Activated T-helper 1 cell treated with anti-CD3 and anti-CD28 coated beads, Interleukin-12 subunit alpha, Interleukin-12 subunit beta, Interleukin-2, Interleukin-4 antibody, amounts not matched to agents 30 ng/mL and 10 ng/mL and 1 ng/mL, durations not matched to agents 14 hours and 24 hours and 36 hours (primary cell): Measurements from ENCODE around the gene NEUROG1. TPM values are rescaled to one million over a fixed set of nuclear protein-coding genes. Genes with fewer than 3 reads are reported as not detected.

Experiments used
- DNase-seq: peaks from one replicate; pipeline ENCODE4 v3.0.0; 2021; ENCODE audit warnings: low spot score
- H3K27ac Mint-ChIP-seq: one replicate; pipeline ENCODE4 v1.8.0; 2021; ENCODE audit warnings: mild to moderate bottlenecking, mixed read lengths
- H3K27me3 Mint-ChIP-seq: one replicate; pipeline ENCODE4 v1.8.0; 2022; ENCODE audit warnings: mild to moderate bottlenecking, moderate library complexity, mixed read lengths; ENCODE audit not compliant: insufficient read depth
- H3K36me3 Mint-ChIP-seq: one replicate; pipeline ENCODE4 v1.8.0; 2021; ENCODE audit warnings: low read depth, mixed read lengths
- H3K4me1 Mint-ChIP-seq: one replicate; pipeline ENCODE4 v1.8.0; 2021; ENCODE audit warnings: low read depth, mixed read lengths
- H3K4me3 Mint-ChIP-seq: one replicate; pipeline ENCODE4 v1.8.0; 2021; ENCODE audit warnings: mild to moderate bottlenecking, moderate library complexity, mixed read lengths
- H3K9me3 Mint-ChIP-seq: one replicate; pipeline ENCODE4 v1.8.0; 2021; ENCODE audit warnings: mixed read lengths
- intact Hi-C: fragments of 100-400 bp; cut with micrococcal nuclease; formaldehyde crosslinking; loops from one replicate; pipeline ENCODE4 v1.15.1; 2024
- total RNA-seq: library from RNA; stranded (reverse); gene quantifications from 2 replicates; pipeline ENCODE4 v1.2.3, GENCODE V29; 2022

Gene NEUROG1
- total RNA-seq, 1 donor from 2014 or later = not detected

- intact Hi-C loops = loop anchor here (5.0 kb wide), 1 partner anchor 452 kb away; the partner anchor contains the start of gene PITX1
- Mint-ChIP-seq H3K9me3 (no peaks in the 10 kb centered on the region), H3K4me1 (peaks cover under 1% of the 10 kb centered on the region), H3K36me3 (no peaks in the 10 kb centered on the region), H3K27ac (no peak overlapping the region), H3K4me3 (no peak overlapping the region), H3K27me3 (peaks cover 43% of the 10 kb centered on the region)
- DNase-seq = no peak
Observed at GRCh38 chr5:135484674-135485086, 51.1 kb downstream of the NEUROG1 start.

Other genes with a start within 250 kb of the NEUROG1 start
- 315 and 317 TPM in 2 replicates for gene MACROH2A1, start 136.7 kb downstream of the NEUROG1 start, total RNA-seq
- gene DCANP1, start 88.6 kb downstream of the NEUROG1 start, total RNA-seq = not detected in 2 replicates
- gene TIFAB, start 83.6 kb downstream of the NEUROG1 start, total RNA-seq = not detected in 2 replicates
- gene CXCL14, start 43.0 kb upstream of the NEUROG1 start, total RNA-seq = not detected in 2 replicates